GM21390 (cell line): ENCODE data around the gene NFIX.

ENCODE experiments used
- ATAC-seq: cut with Tn5 transposase; IDR thresholded peaks from one replicate; pipeline ENCODE4 v1.9.1; 2021; ENCODE audit not compliant: unreplicated experiment

Gene NFIX

DNA sequence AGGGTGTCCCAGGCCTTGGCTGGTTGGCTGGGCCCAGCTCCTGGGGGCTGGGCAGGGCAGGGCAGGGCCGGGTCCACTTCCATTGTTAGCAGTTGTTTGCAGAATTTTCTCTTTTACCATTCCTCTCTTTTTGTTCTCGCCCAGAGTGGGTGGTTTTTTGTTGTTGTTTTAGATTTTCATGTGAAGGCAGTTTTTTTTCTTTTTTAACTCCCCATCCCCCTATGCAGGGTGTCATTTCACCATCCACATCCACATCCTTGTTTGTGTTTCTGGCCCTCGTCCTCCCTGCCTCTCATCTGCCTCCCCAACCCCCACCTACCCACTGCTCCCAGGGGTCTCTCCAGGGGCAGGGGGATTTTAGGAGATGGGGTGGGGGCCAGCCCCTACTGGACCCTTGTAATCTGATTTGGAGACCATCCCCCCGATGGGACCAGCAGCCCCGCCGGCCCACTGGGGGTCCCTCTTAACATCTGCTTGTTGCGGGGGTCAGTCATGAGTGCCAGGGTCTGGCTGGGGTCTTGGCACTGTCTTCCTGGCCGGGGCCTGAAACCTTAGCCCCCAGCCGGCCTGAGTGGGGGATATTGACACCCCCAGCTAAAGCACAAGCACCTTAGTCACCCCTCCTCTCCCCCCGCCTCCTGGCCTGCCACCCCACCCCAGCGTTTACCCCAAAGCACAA lies 144.5 kb downstream of the NFIX start:
- no peak for ATAC-seq

- no peak for ATAC-seq
Measured at GRCh38 chr19:13146763-13147563, 151.7 kb downstream of the NFIX start.
